Activated T-cell treated with anti-CD3 and anti-CD28 coated beads for 48 hours (primary cell): ENCODE measurements around the gene OR5AL1.
"Not testable (repeated sequence)": the region's sequence is repeated elsewhere in the genome, so short reads cannot be mapped to it uniquely, and the experiment has no call there.

Experiments
- DNase-seq: peaks from one replicate; pipeline ENCODE4 v3.0.0-alpha.2; 2020; ENCODE audit warnings: low read depth

OR5AL1 gene

DNA sequence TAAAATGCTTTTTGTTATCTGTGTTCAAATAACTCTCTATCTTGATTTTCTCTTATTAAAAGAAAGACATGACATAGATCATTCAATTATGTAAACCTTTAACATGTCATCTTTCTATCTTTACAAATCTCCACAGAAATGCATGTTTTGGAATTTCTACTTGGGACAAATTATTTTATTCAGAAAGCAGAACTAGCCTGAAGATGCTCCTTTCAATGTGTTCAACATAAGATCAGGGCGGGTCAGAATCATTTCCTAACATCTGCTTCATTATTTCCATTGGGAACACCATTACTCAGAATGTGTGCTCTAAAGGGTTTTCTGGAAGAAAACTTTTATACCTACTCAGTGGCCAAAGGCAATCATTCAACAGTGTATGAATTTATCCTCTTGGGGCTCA, at the start of gene OR5AL1:
Gene OR5AL1, plus strand, starts transcription at position 301 of the 400 bp plus-strand sequence.
- DNase-seq, result no peak

GRCh38 chr11:56375324-56375723, 37.2 kb upstream of the OR5AL1 start, which contains the start of gene OR8U1:
OR8U1 (plus strand) TSS chr11:56375624; CDS start chr11:56375624, 0 bp downstream.
- DNase-seq, result no peak

- no peak for DNase-seq
These were observed 32.4 kb upstream of the OR5AL1 start for GRCh38 chr11:56380120-56380519.

- DNase-seq, result no peak
These were observed 18.1 kb upstream of the OR5AL1 start for GRCh38 chr11:56394381-56394780.

- no peak for DNase-seq
These were observed 16.4 kb upstream of the OR5AL1 start for GRCh38 chr11:56396047-56396446.

DNA sequence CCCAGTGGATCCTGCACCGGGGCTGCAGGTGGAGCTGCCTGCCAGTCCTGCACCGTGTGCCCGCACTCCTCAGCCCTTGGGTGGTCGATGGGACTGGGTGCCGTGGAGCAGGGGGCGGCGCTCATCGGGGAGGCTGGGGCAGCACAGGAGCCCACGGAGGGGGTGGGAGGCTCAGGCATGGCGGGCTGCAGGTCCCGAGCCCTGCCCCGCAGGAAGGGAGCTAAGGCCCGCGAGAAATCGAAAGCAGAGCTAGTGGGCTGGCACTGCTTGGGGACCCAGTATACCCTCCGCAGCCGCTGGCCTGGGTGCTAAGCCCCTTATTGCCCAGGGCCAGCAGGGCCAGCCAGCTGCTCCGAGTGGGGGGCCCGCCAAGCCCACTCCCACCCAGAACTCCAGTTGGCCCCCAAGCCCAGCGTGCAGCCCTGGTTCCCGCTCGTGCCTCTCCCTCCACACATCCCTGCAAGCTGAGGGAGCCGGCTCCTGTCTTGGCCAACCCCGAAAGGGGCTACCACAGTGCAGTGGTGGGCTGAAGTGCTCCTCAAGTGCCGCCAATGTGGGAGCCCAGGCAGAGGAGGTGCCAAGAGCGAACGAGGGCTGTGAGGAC, 10.5 kb upstream of the OR5AL1 start:
- not testable (repeated sequence) for DNase-seq

DNA sequence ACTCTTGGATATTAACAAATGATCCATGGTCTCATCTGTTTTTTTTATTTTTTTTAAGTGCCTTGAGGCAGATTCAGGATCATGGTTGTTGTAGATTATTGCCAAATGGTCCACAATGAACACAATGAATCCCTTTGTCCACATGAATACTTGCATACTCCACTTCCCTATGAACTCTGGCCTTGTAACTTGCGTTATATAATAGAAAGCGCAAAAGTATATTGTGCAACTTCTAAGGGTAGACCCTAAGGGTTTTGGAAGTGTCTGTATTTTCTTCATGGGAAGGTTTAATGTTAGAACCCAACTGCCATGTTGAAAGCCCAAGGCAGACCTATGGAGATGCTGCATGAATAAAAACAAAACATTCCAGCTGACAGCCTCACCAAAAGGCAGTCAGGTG, 8.1 kb upstream of the OR5AL1 start:
- DNase-seq, result no peak

DNA sequence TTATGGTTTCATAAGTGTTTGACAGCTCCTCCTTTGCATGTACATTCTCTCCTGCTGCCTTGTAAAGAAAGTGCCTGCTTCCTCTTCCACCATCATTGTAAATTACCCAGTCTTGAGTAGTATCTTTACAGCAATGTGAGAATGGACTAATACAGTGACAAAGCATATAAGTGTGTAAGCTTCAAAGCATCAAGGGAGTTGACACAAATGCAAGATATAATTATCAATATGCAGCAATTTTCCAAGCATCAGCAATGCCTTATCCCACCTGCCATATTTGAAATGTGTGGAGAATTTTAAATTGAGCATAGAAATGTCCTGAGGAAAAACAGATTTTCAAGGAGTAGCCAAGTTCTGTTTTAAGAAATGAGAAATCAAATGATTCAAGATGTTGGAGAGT, 1.7 kb upstream of the OR5AL1 start:
- DNase-seq, result no peak

DNA sequence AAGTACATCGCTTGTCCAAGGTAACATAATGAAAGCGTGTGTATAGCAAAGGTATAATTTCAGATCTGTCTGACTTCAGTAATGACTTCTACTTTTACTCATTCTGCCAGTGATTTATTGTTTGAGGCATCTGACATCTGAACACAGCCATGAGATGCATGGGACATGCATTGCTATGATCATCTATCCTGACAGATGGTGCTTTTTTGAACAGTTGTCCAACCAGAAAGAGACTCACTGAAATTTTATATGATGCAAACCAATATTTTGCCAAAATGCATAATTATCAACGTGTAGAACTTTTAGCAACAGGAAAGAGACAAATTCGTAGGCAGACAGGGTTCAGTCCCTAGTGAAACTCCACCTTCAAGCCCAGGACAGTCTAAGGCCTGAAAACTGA, 41.0 kb downstream of the OR5AL1 start:
- DNase-seq, result no peak

DNA sequence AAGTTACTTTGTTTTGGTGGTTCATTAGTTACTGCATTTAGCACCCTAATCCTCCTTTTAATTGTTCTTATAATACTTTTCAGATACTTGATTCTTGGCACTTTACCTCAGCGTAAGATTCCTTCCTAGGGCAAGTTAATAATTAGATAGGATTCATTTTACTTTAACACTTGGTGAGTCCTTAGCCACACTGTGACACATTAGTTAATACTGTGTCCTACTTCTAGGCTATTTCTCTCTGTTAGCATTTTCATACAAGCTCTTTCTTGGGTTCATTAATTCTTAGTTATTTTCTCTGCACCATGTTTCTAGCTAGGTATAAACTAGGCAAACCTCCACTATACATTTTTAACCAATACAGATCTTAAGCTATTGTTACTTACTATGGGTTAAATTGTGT, 44.6 kb downstream of the OR5AL1 start:
- DNase-seq, result no peak
